Measurements from ENCODE around the gene IMPDH2. TPM values are rescaled to one million over a fixed set of nuclear protein-coding genes. Genes with fewer than 3 reads are reported as not detected.

The IMPDH2 gene
- total RNA-seq, 1 experiment from 2014 or later: 599 TPM

DNA sequence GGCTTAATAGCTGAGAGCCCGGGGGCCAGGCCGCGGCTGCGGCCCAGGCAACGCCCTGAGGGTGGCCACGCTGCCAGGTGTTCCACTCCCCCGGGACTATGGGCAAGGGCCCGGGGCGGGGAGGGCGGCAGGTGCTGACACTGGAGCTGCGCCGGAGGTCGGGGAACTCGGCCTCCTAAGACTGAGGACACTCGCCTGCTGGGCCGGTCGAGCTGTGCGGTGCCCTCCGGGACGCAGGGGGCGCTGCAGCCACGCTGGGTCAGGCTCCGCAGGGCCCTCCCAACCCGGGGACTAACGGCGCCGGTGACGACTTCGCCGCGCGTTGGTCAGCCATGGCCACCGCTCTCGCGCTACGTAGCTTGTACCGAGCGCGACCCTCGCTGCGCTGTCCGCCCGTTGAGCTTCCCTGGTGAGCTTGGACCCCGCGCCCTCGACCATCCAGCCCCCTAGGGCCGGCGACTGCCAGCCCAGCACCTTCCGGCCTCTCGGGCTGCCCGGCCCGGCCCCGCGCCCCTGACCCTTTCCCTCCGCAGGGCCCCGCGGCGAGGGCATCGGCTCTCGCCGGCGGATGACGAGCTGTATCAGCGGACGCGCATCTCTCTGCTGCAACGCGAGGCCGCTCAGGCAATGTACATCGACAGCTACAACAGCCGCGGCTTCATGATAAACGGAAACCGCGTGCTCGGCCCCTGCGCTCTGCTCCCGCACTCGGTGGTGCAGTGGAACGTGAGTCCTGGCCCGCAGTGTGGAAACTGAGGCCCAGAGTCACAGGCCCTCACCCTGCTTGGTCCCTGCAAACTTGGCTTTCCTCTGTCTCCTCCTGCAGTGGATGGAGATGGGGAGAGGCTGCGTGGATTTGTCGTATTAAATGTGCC, 7.1 kb downstream of the IMPDH2 start, which contains the start of gene NDUFAF3 (continued):
- TF ChIP-seq EZH2phosphoT487 (IDR thresholded peaks at IDR 0.05; ENCODE audit: borderline replicate concordance): no peak
- TF ChIP-seq POLR2A (IDR thresholded peaks at IDR 0.05; ENCODE audit: borderline replicate concordance, extremely low read depth, insufficient read depth, insufficient read length): peak; percentile 72

DNA sequence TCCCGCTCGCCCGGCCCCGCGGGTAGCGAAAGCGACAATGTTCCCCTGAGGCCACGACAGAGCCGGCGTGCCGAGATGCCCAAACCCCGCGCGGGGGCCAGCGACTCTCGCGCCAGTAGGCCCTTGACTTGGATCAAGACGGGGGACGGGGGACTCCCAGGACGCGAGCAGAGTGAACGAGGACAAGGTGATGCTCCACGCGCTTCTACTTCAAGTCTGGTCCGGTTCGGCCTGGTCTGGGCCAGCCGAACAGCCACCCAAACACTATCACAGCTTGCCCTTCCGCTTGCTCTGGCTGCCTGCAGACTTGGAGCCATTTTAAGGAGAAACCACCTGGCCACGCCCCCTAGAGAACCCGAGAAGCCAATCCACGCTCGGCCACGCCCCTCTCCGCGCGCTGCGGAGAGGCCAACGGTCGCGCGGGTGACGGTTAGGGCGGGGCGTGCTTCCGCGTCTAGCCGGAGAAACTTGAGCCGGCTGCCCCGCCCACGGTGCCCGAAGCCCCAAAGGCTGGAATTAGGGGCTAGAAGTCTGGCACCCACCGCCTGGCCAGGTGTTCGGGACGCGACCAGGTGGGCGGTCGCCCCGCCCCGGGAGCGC, 7.9 kb downstream of the IMPDH2 start:
- peaks cover 14 to 33% of the 10 kb centered on the region in 2 experiments; a peak in 3 of 4 replicates for H3K36me3 ChIP-seq (ENCODE audit: control insufficient read depth in 1 of 2, insufficient read depth in 2 of 2, low read length in 2 of 2)
- ChIA-PET RAD21 (ENCODE audit: low non-redundant PET in 1 of 2, low total read pairs in 2 of 2, uncharacterized antibody in 2 of 2, unreplicated experiment in 2 of 2) (interaction anchor here in 1 of 2 experiments (0.7 kb wide), 1 partner anchor 337 kb away, joined by 3 read pairs; no protein-coding TSS in a partner anchor), POLR2A (interaction anchor here (0.6 to 5.3 kb wide), 15 partner anchors 8 to 933 kb away, joined by 3 to 52 read pairs (median 5); partner anchors contain the start of genes IMPDH2, P4HTM, PFKFB4 and QRICH1), CTCF (interaction anchor here (0.7 to 3.5 kb wide), 8 partner anchors 13 to 620 kb away, joined by 3 to 29 read pairs (median 6); partner anchors contain the start of genes P4HTM, QRICH1 and WDR6)
- no peaks in the 10 kb centered on the region for H3K9me2 ChIP-seq (ENCODE audit: insufficient read depth)
- H3K9ac ChIP-seq (ENCODE audit: low read length): peak overlapping the region; percentile 99
- H3K27ac ChIP-seq (ENCODE audit: low read depth, low read length): peak overlapping the region; percentile 99
- H3K4me2 ChIP-seq (ENCODE audit: low read length): peak overlapping the region; percentile 90
- no peaks in the 10 kb centered on the region; the same call in 1 of the 2 replicates for H4K20me1 ChIP-seq (ENCODE audit: insufficient read depth)
- H2AFZ ChIP-seq (ENCODE audit: low read depth, low read length, poor library complexity, severe bottlenecking): no peak overlapping the region
- H3K27me3 ChIP-seq (ENCODE audit: insufficient read depth, low read length): no peaks in the 10 kb centered on the region
- peak; percentile 96 for DNase-seq (ENCODE audit: low read depth, low spot score)
- peak; percentile 60 for ATAC-seq
- H3K4me1 ChIP-seq (ENCODE audit: control insufficient read depth in 1 of 2, insufficient read depth in 2 of 2, low read length in 2 of 2): peaks cover 20 to 69% of the 10 kb centered on the region in 2 experiments
- H3K4me3 ChIP-seq (replicated peaks in 1 of 2; ENCODE audit: low read depth in 1 of 2, low read length in 2 of 2): peak overlapping the region; percentile 80 to 98
- intact Hi-C loops (cut with micrococcal nuclease): loop anchor here (1.0 to 2.0 kb wide), 2 partner anchors 33 to 73 kb away; partner anchors contain the start of gene QRICH1
- no TSS peak for BruUV-seq (replicated peaks)
- H3K9me3 ChIP-seq (ENCODE audit: control insufficient read depth in 1 of 2, insufficient read depth in 1 of 2, low read depth in 1 of 2, low read length in 2 of 2): no peaks in the 10 kb centered on the region
- peaks cover 70% of the 10 kb centered on the region for H3K79me2 ChIP-seq (ENCODE audit: insufficient read depth, low read length)
- TF ChIP-seq POLR2AphosphoS5 (IDR thresholded peaks at IDR 0.05; ENCODE audit: low read depth, low read length) (peak; percentile 100), EGR1 (IDR thresholded peaks at IDR 0.05; ENCODE audit: low read depth) (no peak), ZFX (IDR thresholded peaks at IDR 0.05) (peak; percentile 97), CBX3 (IDR thresholded peaks at IDR 0.05; ENCODE audit: low read depth) (no peak), SRF (IDR thresholded peaks at IDR 0.05; ENCODE audit: low read depth) (no peak), YY1 (IDR thresholded peaks at IDR 0.05; ENCODE audit: extremely low read depth, insufficient replicate concordance, low read depth, low read length) (peak; percentile 75)
- TF ChIP-seq, protein P1, sequence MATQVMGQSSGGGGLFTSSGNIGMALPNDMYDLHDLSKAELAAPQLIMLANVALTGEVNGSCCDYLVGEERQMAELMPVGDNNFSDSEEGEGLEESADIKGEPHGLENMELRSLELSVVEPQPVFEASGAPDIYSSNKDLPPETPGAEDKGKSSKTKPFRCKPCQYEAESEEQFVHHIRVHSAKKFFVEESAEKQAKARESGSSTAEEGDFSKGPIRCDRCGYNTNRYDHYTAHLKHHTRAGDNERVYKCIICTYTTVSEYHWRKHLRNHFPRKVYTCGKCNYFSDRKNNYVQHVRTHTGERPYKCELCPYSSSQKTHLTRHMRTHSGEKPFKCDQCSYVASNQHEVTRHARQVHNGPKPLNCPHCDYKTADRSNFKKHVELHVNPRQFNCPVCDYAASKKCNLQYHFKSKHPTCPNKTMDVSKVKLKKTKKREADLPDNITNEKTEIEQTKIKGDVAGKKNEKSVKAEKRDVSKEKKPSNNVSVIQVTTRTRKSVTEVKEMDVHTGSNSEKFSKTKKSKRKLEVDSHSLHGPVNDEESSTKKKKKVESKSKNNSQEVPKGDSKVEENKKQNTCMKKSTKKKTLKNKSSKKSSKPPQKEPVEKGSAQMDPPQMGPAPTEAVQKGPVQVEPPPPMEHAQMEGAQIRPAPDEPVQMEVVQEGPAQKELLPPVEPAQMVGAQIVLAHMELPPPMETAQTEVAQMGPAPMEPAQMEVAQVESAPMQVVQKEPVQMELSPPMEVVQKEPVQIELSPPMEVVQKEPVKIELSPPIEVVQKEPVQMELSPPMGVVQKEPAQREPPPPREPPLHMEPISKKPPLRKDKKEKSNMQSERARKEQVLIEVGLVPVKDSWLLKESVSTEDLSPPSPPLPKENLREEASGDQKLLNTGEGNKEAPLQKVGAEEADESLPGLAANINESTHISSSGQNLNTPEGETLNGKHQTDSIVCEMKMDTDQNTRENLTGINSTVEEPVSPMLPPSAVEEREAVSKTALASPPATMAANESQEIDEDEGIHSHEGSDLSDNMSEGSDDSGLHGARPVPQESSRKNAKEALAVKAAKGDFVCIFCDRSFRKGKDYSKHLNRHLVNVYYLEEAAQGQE (IDR thresholded peaks at IDR 0.05; ENCODE audit: low read depth): no peak
- TF ChIP-seq, protein P2, sequence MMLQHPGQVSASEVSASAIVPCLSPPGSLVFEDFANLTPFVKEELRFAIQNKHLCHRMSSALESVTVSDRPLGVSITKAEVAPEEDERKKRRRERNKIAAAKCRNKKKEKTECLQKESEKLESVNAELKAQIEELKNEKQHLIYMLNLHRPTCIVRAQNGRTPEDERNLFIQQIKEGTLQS (IDR thresholded peaks at IDR 0.05): no peak
- TF ChIP-seq, protein P3, sequence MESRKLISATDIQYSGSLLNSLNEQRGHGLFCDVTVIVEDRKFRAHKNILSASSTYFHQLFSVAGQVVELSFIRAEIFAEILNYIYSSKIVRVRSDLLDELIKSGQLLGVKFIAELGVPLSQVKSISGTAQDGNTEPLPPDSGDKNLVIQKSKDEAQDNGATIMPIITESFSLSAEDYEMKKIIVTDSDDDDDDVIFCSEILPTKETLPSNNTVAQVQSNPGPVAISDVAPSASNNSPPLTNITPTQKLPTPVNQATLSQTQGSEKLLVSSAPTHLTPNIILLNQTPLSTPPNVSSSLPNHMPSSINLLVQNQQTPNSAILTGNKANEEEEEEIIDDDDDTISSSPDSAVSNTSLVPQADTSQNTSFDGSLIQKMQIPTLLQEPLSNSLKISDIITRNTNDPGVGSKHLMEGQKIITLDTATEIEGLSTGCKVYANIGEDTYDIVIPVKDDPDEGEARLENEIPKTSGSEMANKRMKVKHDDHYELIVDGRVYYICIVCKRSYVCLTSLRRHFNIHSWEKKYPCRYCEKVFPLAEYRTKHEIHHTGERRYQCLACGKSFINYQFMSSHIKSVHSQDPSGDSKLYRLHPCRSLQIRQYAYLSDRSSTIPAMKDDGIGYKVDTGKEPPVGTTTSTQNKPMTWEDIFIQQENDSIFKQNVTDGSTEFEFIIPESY (IDR thresholded peaks at IDR 0.05; ENCODE audit: extremely low read depth, insufficient replicate concordance, low read length): peak; percentile 74
- TF ChIP-seq, protein P4, sequence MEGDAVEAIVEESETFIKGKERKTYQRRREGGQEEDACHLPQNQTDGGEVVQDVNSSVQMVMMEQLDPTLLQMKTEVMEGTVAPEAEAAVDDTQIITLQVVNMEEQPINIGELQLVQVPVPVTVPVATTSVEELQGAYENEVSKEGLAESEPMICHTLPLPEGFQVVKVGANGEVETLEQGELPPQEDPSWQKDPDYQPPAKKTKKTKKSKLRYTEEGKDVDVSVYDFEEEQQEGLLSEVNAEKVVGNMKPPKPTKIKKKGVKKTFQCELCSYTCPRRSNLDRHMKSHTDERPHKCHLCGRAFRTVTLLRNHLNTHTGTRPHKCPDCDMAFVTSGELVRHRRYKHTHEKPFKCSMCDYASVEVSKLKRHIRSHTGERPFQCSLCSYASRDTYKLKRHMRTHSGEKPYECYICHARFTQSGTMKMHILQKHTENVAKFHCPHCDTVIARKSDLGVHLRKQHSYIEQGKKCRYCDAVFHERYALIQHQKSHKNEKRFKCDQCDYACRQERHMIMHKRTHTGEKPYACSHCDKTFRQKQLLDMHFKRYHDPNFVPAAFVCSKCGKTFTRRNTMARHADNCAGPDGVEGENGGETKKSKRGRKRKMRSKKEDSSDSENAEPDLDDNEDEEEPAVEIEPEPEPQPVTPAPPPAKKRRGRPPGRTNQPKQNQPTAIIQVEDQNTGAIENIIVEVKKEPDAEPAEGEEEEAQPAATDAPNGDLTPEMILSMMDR (IDR thresholded peaks at IDR 0.05 in 2 of 3, conservative IDR thresholded peaks at IDR 0.05 in 1 of 3; ENCODE audit: borderline replicate concordance in 1 of 3, insufficient read depth in 1 of 3, low read depth in 2 of 3, low read length in 2 of 3): no peak
- TF ChIP-seq, protein P5, sequence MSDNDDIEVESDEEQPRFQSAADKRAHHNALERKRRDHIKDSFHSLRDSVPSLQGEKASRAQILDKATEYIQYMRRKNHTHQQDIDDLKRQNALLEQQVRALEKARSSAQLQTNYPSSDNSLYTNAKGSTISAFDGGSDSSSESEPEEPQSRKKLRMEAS (IDR thresholded peaks at IDR 0.05): no peak

Measured in HCT116 (cell line).